Measurements from ENCODE around the gene EPHB2. TPM values are rescaled to one million over a fixed set of nuclear protein-coding genes. Genes with fewer than 3 reads are reported as not detected.
A peak's percentile ranks its signal among the peaks of the same experiment; 100 is the strongest.

Gene EPHB2
- total and polyA plus RNA-seq, 2 of the 13 experiments (the other 11 are each of a cell fraction or from before 2014, with no cell fraction given) = 0.03 to 0.11 TPM

DNA sequence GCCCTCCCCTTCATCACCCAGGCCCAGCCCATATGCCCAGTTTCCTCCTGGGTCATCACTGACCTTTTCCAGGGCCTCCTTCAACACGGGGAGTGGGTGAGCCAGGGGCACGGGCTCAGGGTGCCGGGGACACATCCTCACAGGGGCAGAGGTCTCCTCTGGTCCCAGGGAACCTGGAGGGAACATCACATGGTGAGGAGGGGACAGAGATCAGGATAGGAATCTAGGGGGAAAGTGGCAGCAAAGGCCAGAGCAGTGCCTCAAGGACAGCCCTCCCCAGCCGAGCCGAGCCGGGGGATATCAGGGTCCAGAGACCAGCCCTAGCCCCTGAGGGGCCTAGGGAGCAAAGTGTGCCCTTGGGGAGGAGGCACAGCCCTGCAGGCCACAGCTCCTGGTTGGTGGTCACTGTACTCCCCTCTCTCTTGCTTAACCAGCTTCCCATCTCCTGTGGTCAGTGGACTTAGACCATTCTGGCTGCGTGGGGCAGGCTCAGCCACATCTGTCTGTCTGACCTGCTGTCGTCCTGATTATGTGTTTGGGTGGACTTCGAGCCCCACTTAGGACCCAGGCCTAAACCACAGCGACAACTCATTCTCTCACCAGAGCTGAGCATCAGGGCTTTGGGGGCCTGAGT, 252.5 kb downstream of the EPHB2 start (continued):
- TF ChIP-seq, protein P1, sequence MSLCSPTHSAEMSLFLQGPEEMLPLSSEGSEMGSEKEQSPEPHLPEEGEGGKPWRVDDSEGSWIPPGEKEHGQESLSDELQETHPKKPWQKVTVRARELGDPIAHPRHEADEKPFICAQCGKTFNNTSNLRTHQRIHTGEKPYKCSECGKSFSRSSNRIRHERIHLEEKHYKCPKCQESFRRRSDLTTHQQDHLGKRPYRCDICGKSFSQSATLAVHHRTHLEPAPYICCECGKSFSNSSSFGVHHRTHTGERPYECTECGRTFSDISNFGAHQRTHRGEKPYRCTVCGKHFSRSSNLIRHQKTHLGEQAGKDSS (CRISPR knock-in tag; IDR thresholded peaks at IDR 0.05; ENCODE audit: borderline replicate concordance, low read depth) = no peak
- TF ChIP-seq, protein P2, sequence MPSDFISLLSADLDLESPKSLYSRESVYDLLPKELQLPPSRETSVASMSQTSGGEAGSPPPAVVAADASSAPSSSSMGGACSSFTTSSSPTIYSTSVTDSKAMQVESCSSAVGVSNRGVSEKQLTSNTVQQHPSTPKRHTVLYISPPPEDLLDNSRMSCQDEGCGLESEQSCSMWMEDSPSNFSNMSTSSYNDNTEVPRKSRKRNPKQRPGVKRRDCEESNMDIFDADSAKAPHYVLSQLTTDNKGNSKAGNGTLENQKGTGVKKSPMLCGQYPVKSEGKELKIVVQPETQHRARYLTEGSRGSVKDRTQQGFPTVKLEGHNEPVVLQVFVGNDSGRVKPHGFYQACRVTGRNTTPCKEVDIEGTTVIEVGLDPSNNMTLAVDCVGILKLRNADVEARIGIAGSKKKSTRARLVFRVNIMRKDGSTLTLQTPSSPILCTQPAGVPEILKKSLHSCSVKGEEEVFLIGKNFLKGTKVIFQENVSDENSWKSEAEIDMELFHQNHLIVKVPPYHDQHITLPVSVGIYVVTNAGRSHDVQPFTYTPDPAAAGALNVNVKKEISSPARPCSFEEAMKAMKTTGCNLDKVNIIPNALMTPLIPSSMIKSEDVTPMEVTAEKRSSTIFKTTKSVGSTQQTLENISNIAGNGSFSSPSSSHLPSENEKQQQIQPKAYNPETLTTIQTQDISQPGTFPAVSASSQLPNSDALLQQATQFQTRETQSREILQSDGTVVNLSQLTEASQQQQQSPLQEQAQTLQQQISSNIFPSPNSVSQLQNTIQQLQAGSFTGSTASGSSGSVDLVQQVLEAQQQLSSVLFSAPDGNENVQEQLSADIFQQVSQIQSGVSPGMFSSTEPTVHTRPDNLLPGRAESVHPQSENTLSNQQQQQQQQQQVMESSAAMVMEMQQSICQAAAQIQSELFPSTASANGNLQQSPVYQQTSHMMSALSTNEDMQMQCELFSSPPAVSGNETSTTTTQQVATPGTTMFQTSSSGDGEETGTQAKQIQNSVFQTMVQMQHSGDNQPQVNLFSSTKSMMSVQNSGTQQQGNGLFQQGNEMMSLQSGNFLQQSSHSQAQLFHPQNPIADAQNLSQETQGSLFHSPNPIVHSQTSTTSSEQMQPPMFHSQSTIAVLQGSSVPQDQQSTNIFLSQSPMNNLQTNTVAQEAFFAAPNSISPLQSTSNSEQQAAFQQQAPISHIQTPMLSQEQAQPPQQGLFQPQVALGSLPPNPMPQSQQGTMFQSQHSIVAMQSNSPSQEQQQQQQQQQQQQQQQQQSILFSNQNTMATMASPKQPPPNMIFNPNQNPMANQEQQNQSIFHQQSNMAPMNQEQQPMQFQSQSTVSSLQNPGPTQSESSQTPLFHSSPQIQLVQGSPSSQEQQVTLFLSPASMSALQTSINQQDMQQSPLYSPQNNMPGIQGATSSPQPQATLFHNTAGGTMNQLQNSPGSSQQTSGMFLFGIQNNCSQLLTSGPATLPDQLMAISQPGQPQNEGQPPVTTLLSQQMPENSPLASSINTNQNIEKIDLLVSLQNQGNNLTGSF (CRISPR knock-in tag; IDR thresholded peaks at IDR 0.05) = no peak
- peak; percentile 27; the same call in 1 of the 2 replicates for TF ChIP-seq ETV5 (CRISPR knock-in tag; IDR thresholded peaks at IDR 0.05; ENCODE audit: borderline replicate concordance)
- TF ChIP-seq, protein P3, sequence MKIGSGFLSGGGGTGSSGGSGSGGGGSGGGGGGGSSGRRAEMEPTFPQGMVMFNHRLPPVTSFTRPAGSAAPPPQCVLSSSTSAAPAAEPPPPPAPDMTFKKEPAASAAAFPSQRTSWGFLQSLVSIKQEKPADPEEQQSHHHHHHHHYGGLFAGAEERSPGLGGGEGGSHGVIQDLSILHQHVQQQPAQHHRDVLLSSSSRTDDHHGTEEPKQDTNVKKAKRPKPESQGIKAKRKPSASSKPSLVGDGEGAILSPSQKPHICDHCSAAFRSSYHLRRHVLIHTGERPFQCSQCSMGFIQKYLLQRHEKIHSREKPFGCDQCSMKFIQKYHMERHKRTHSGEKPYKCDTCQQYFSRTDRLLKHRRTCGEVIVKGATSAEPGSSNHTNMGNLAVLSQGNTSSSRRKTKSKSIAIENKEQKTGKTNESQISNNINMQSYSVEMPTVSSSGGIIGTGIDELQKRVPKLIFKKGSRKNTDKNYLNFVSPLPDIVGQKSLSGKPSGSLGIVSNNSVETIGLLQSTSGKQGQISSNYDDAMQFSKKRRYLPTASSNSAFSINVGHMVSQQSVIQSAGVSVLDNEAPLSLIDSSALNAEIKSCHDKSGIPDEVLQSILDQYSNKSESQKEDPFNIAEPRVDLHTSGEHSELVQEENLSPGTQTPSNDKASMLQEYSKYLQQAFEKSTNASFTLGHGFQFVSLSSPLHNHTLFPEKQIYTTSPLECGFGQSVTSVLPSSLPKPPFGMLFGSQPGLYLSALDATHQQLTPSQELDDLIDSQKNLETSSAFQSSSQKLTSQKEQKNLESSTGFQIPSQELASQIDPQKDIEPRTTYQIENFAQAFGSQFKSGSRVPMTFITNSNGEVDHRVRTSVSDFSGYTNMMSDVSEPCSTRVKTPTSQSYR (CRISPR knock-in tag; IDR thresholded peaks at IDR 0.05; ENCODE audit: borderline replicate concordance) = peak; percentile 54; the same call in 1 of the 2 replicates
- TF ChIP-seq ZNF331 (CRISPR knock-in tag; IDR thresholded peaks at IDR 0.05) = peak; percentile 83
- no peak; the same call in 1 of the 2 replicates for TF ChIP-seq NFE2L1 (CRISPR knock-in tag; IDR thresholded peaks at IDR 0.05; ENCODE audit: borderline replicate concordance)
- TF ChIP-seq, protein P4, sequence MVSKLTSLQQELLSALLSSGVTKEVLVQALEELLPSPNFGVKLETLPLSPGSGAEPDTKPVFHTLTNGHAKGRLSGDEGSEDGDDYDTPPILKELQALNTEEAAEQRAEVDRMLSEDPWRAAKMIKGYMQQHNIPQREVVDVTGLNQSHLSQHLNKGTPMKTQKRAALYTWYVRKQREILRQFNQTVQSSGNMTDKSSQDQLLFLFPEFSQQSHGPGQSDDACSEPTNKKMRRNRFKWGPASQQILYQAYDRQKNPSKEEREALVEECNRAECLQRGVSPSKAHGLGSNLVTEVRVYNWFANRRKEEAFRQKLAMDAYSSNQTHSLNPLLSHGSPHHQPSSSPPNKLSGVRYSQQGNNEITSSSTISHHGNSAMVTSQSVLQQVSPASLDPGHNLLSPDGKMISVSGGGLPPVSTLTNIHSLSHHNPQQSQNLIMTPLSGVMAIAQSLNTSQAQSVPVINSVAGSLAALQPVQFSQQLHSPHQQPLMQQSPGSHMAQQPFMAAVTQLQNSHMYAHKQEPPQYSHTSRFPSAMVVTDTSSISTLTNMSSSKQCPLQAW (CRISPR knock-in tag; IDR thresholded peaks at IDR 0.05) = peak; percentile 54; the same call in 1 of the 2 replicates
- TF ChIP-seq REPIN1 (CRISPR knock-in tag; IDR thresholded peaks at IDR 0.05; ENCODE audit: borderline replicate concordance, low read depth) = peak; percentile 65; the same call in 1 of the 2 replicates
- TF ChIP-seq HOXA7 (CRISPR knock-in tag; IDR thresholded peaks at IDR 0.05) = no peak
- TF ChIP-seq, protein P5, sequence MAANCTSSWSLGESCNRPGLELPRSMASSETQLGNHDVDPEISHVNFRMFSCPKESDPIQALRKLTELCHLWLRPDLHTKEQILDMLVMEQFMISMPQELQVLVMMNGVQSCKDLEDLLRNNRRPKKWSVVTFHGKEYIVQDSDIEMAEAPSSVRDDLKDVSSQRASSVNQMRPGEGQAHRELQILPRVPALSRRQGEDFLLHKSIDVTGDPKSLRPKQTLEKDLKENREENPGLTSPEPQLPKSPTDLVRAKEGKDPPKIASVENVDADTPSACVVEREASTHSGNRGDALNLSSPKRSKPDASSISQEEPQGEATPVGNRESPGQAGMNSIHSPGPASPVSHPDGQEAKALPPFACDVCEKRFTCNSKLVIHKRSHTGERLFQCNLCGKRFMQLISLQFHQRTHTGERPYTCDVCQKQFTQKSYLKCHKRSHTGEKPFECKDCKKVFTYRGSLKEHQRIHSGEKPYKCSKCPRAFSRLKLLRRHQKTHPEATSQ (CRISPR knock-in tag; IDR thresholded peaks at IDR 0.05; ENCODE audit: borderline replicate concordance) = peak; percentile 82; the same call in 1 of the 2 replicates
- no peak for TF ChIP-seq ZNF792 (CRISPR knock-in tag; IDR thresholded peaks at IDR 0.05)
- TF ChIP-seq ZKSCAN1 (IDR thresholded peaks at IDR 0.05; ENCODE audit: low read length) = no peak
- TF ChIP-seq ZNF563 (CRISPR knock-in tag; IDR thresholded peaks at IDR 0.05) = peak; percentile 43; the same call in 1 of the 2 replicates
- no peak for TF ChIP-seq ZFP36L1 (CRISPR knock-in tag; IDR thresholded peaks at IDR 0.05)

Measured in HepG2 (cell line).